Activated naive CD8-positive, alpha-beta T cell treated with anti-CD3 and anti-CD28 coated beads, Interleukin-2, amount 50 U/mL, for 16 hours (primary cell): Measurements from ENCODE around the gene ATXN1.
A peak's percentile ranks its signal among the peaks of the same experiment; 100 is the strongest.

ENCODE experiments used
- DNase-seq: peaks from one replicate; pipeline ENCODE4 v3.0.0-alpha.2; 2020; ENCODE audit warnings: low read depth, low spot score

The ATXN1 gene

GRCh38 chr6:16762268-16762549, 949 bp upstream of the ATXN1 start:
- no peak for DNase-seq

- DNase-seq: peak; percentile 64
These were observed 409 bp upstream of the ATXN1 start for GRCh38 chr6:16761471-16762267.

- DNase-seq: peak; percentile 45
These were observed 1.4 kb downstream of the ATXN1 start for GRCh38 chr6:16759646-16760515.

GRCh38 chr6:16759181-16759645, 2.0 kb downstream of the ATXN1 start:
- no peak for DNase-seq

- DNase-seq: no peak
These were observed 2.9 kb downstream of the ATXN1 start for GRCh38 chr6:16758163-16758975.

GRCh38 chr6:16757332-16757731, 3.9 kb downstream of the ATXN1 start:
- DNase-seq: no peak

GRCh38 chr6:16756660-16757255, 4.5 kb downstream of the ATXN1 start:
- no peak for DNase-seq

- DNase-seq: no peak
These were observed 5.7 kb downstream of the ATXN1 start for GRCh38 chr6:16755544-16755943.

- no peak for DNase-seq
These were observed 6.4 kb downstream of the ATXN1 start for GRCh38 chr6:16754876-16755275.

- no peak for DNase-seq
These were observed 7.0 kb downstream of the ATXN1 start for GRCh38 chr6:16754274-16754673.

- DNase-seq: no peak
These were observed 7.9 kb downstream of the ATXN1 start for GRCh38 chr6:16753341-16753740.

GRCh38 chr6:16752206-16752866, 8.9 kb downstream of the ATXN1 start:
- DNase-seq: no peak

- DNase-seq: no peak
These were observed 9.9 kb downstream of the ATXN1 start for GRCh38 chr6:16751251-16751946.

- no peak for DNase-seq
These were observed 10.7 kb downstream of the ATXN1 start for GRCh38 chr6:16750566-16750965.

GRCh38 chr6:16749516-16750485, 11.5 kb downstream of the ATXN1 start:
- DNase-seq: no peak

GRCh38 chr6:16748025-16748319, 13.3 kb downstream of the ATXN1 start:
- DNase-seq: no peak

GRCh38 chr6:16747232-16748024, 13.8 kb downstream of the ATXN1 start:
- DNase-seq: no peak

GRCh38 chr6:16746812-16747211, 14.4 kb downstream of the ATXN1 start:
- DNase-seq: no peak

GRCh38 chr6:16746401-16746800, 14.9 kb downstream of the ATXN1 start:
- DNase-seq: no peak
